Smooth muscle cell of the umbilical artery (primary cell): ENCODE measurements around the gene HIVEP1. TPM values are rescaled to one million over a fixed set of nuclear protein-coding genes. Genes with fewer than 3 reads are reported as not detected.

Experiments
- total RNA-seq: library from RNA; depleted of rRNA; stranded (reverse); fragments of >200 nt; gene quantifications from 2 replicates; pipeline ENCODE4 v1.2.3, GENCODE V29; 2014

The HIVEP1 gene
- 12.5 and 20.4 TPM in 2 replicates for total RNA-seq

DNA sequence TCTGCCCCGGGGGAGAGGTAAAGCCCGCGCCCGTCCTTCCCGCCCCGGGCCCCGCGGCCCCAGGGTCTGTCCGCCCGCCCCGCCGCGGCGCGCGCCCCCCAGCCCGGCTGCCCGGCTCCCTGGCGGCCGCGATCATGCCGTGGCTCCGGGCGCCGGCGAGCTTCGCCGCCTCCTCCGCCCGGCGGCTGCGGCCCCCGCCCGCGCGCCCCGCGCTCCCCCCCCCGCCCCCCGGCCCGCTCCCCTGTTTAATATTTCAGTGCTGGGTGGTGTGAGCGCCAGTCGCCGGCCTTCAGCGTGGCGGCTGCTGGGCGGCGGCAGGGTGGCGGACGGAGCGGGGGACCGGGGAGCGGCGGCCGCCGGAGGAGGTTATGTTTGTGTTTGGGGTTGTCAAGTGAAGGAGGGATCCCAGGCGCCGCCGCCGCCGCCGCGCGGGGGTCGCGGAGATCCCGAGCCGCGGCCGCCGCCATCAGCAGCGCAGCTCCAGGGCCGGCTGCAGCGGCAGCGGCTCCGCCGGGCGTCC is at the start of gene HIVEP1:
Gene HIVEP1, plus strand, starts transcription at position 275 of the 520 bp plus-strand sequence. CDS start 3,317 bp downstream, outside the sequence.

Other genes with a start within 250 kb of the HIVEP1 start
- 0.59 and 4.9 TPM in 2 replicates for gene ADTRP, start 233.5 kb upstream of the HIVEP1 start, total RNA-seq